Activated CD8-positive, alpha-beta memory T cell treated with anti-CD3 and anti-CD28 coated beads for 4 hours (primary cell): Measurements from ENCODE around the gene ZPLD1.

Experiments
- DNase-seq, 2 donors: peaks; one replicate each; pipeline ENCODE4 v3.0.0-alpha.2; 2020; ENCODE audit warnings: low read depth in 2 of 2

The ZPLD1 gene

DNA sequence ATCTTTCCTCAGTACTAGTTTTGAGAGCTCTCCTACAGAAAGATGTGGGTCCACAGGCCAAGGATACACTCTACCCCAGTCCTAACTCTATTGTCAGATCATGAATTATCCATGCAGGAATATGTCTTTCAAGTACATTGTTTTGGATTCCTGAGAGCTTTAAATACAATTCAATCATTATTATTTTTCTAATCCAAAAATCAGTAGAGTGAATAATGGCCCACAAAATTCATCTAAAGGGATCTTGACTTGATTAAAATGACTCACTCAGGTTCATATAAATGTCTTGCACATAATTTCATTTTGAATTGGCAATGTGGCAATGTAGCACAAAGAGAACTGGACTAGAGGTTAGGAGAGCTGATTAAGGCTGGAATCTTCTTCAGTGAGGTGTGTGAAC is 93.9 kb downstream of the ZPLD1 start:
- DNase-seq = no peak
